ENCODE measurements around the gene SPACA7.
"Not testable (repeated sequence)": the region's sequence is repeated elsewhere in the genome, so short reads cannot be mapped to it uniquely, and the experiment has no call there.

SPACA7 gene

GRCh38 chr13:112428704-112429103 is 52.5 kb downstream of the SPACA7 start:
- H4K20me1 ChIP-seq (ENCODE audit: low read depth, low read length) = no peaks in the 10 kb centered on the region
- H3K79me2 ChIP-seq (ENCODE audit: insufficient read depth, low read length) = no peaks in the 10 kb centered on the region
- H3K9me3 ChIP-seq (ENCODE audit: insufficient read depth, low read length) = no peaks in the 10 kb centered on the region
- H3K9ac ChIP-seq (ENCODE audit: low read length) = no peak overlapping the region
- H3K36me3 ChIP-seq (ENCODE audit: low read length) = no peaks in the 10 kb centered on the region
- H3F3A ChIP-seq (ENCODE audit: insufficient read depth) = no peaks in the 10 kb centered on the region
- no peaks in the 10 kb centered on the region for H3K27me3 ChIP-seq (ENCODE audit: low read length)
- no peak overlapping the region for H3K4me2 ChIP-seq (ENCODE audit: low read depth, low read length, poor library complexity, severe bottlenecking)
- no peak overlapping the region for H2AFZ ChIP-seq (ENCODE audit: low read depth, low read length, severe bottlenecking)
- no peak overlapping the region for H3K27ac ChIP-seq (ENCODE audit: low read depth, low read length)
- no peak overlapping the region for H3K4me3 ChIP-seq (ENCODE audit: insufficient read depth, low read length, poor library complexity, severe bottlenecking)
- no peaks in the 10 kb centered on the region for H3K9me2 ChIP-seq (replicated peaks; ENCODE audit: insufficient read depth, low read length)
- no peak for TF ChIP-seq EZH2phosphoT487 (conservative IDR thresholded peaks at IDR 0.05; ENCODE audit: low read length)
- no peak for TF ChIP-seq CTCF (IDR thresholded peaks at IDR 0.05; ENCODE audit: insufficient read depth, low read length, poor library complexity, severe bottlenecking)

- H4K20me1 ChIP-seq (ENCODE audit: low read depth, low read length) = no peaks in the 10 kb centered on the region
- no peak overlapping the region for H3K9ac ChIP-seq (ENCODE audit: low read length)
- TF ChIP-seq CTCF (IDR thresholded peaks at IDR 0.05; ENCODE audit: insufficient read depth, low read length, poor library complexity, severe bottlenecking) (no peak), EZH2phosphoT487 (conservative IDR thresholded peaks at IDR 0.05; ENCODE audit: low read length) (no peak)
- H3K9me3 ChIP-seq (ENCODE audit: insufficient read depth, low read length) = no peaks in the 10 kb centered on the region
- no peaks in the 10 kb centered on the region for H3F3A ChIP-seq (ENCODE audit: insufficient read depth)
- H3K27ac ChIP-seq (ENCODE audit: low read depth, low read length) = no peak overlapping the region
- H3K36me3 ChIP-seq (ENCODE audit: low read length) = no peaks in the 10 kb centered on the region
- no peak overlapping the region for H3K4me2 ChIP-seq (ENCODE audit: low read depth, low read length, poor library complexity, severe bottlenecking)
- H3K27me3 ChIP-seq (ENCODE audit: low read length) = no peaks in the 10 kb centered on the region
- H3K4me3 ChIP-seq (ENCODE audit: insufficient read depth, low read length, poor library complexity, severe bottlenecking) = no peak overlapping the region
- H2AFZ ChIP-seq (ENCODE audit: low read depth, low read length, severe bottlenecking) = no peak overlapping the region
- no peaks in the 10 kb centered on the region for H3K9me2 ChIP-seq (replicated peaks; ENCODE audit: insufficient read depth, low read length)
- H3K79me2 ChIP-seq (ENCODE audit: insufficient read depth, low read length) = no peaks in the 10 kb centered on the region
These were observed 55.6 kb downstream of the SPACA7 start for GRCh38 chr13:112431734-112432133.

- H4K20me1 ChIP-seq (ENCODE audit: low read depth, low read length); H2AFZ ChIP-seq (ENCODE audit: low read depth, low read length, severe bottlenecking); H3F3A ChIP-seq (ENCODE audit: insufficient read depth); H3K79me2 ChIP-seq (ENCODE audit: insufficient read depth, low read length); H3K36me3 ChIP-seq (ENCODE audit: low read length); H3K4me3 ChIP-seq (ENCODE audit: insufficient read depth, low read length, poor library complexity, severe bottlenecking); H3K27ac ChIP-seq (ENCODE audit: low read depth, low read length); H3K9ac ChIP-seq (ENCODE audit: low read length); H3K9me2 ChIP-seq (replicated peaks; ENCODE audit: insufficient read depth, low read length); H3K4me2 ChIP-seq (ENCODE audit: low read depth, low read length, poor library complexity, severe bottlenecking); H3K27me3 ChIP-seq (ENCODE audit: low read length); H3K9me3 ChIP-seq (ENCODE audit: insufficient read depth, low read length): not testable (repeated sequence)
These were observed 56.6 kb downstream of the SPACA7 start for GRCh38 chr13:112432734-112433133.

- H2AFZ ChIP-seq (ENCODE audit: low read depth, low read length, severe bottlenecking); H3K4me3 ChIP-seq (ENCODE audit: insufficient read depth, low read length, poor library complexity, severe bottlenecking); H3K36me3 ChIP-seq (ENCODE audit: low read length); H4K20me1 ChIP-seq (ENCODE audit: low read depth, low read length); H3K27me3 ChIP-seq (ENCODE audit: low read length); H3K27ac ChIP-seq (ENCODE audit: low read depth, low read length); H3K9me2 ChIP-seq (replicated peaks; ENCODE audit: insufficient read depth, low read length); H3F3A ChIP-seq (ENCODE audit: insufficient read depth); H3K9me3 ChIP-seq (ENCODE audit: insufficient read depth, low read length); H3K9ac ChIP-seq (ENCODE audit: low read length); H3K4me2 ChIP-seq (ENCODE audit: low read depth, low read length, poor library complexity, severe bottlenecking); H3K79me2 ChIP-seq (ENCODE audit: insufficient read depth, low read length): not testable (repeated sequence)
These were observed 57.4 kb downstream of the SPACA7 start for GRCh38 chr13:112433517-112433916.

Data from SU-DHL-6 (cell line).